Measurements from ENCODE around the gene GSPT1.

Gene GSPT1

DNA sequence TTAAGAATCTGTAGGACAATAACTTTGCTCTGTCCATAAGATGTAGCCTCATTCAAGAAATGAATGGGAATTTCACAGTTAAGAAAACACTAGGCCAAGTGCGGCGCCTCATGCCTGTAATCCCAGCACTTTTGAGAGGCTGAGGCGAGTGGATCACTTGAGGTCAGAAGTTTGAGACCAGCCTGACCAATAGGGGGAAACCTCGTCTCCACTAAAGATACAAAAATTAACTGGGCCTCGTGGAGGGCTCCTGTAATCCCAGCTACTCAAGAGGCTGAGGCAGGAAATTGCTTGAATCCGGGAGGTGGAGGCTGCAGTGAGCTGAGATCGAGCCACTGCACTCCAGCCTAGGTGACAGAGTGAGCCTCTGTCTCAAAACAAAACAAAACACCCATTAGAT lies 44.6 kb downstream of the GSPT1 start:
- Histone ChIP-seq H3K4me2 (ENCODE audit: low read length) (no peak overlapping the region), H3K4me1 (ENCODE audit: low read length) (no peaks in the 10 kb centered on the region), H3K9me3 (ENCODE audit: insufficient read depth, low read length) (no peaks in the 10 kb centered on the region), H3K27ac (ENCODE audit: low read length) (no peak overlapping the region), H3K79me2 (ENCODE audit: low read length) (no peaks in the 10 kb centered on the region; the same call in 1 of the 2 replicates), H3K9ac (ENCODE audit: low read length) (no peak overlapping the region), H3K27me3 (ENCODE audit: low read depth, low read length) (no peaks in the 10 kb centered on the region), H4K20me1 (ENCODE audit: insufficient read depth, low read length) (no peaks in the 10 kb centered on the region), H3K36me3 (replicated peaks; ENCODE audit: low read depth, low read length) (peaks cover 47% of the 10 kb centered on the region), H2AFZ (ENCODE audit: low read depth, low read length) (no peak overlapping the region), H3K4me3 (ENCODE audit: low read length) (no peak overlapping the region)
- TF ChIP-seq, protein P1, sequence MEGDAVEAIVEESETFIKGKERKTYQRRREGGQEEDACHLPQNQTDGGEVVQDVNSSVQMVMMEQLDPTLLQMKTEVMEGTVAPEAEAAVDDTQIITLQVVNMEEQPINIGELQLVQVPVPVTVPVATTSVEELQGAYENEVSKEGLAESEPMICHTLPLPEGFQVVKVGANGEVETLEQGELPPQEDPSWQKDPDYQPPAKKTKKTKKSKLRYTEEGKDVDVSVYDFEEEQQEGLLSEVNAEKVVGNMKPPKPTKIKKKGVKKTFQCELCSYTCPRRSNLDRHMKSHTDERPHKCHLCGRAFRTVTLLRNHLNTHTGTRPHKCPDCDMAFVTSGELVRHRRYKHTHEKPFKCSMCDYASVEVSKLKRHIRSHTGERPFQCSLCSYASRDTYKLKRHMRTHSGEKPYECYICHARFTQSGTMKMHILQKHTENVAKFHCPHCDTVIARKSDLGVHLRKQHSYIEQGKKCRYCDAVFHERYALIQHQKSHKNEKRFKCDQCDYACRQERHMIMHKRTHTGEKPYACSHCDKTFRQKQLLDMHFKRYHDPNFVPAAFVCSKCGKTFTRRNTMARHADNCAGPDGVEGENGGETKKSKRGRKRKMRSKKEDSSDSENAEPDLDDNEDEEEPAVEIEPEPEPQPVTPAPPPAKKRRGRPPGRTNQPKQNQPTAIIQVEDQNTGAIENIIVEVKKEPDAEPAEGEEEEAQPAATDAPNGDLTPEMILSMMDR (IDR thresholded peaks at IDR 0.05; ENCODE audit: low read depth, low read length) = peak; percentile 19
- no peak for TF ChIP-seq EZH2phosphoT487 (IDR thresholded peaks at IDR 0.05; ENCODE audit: low read depth)

DNA sequence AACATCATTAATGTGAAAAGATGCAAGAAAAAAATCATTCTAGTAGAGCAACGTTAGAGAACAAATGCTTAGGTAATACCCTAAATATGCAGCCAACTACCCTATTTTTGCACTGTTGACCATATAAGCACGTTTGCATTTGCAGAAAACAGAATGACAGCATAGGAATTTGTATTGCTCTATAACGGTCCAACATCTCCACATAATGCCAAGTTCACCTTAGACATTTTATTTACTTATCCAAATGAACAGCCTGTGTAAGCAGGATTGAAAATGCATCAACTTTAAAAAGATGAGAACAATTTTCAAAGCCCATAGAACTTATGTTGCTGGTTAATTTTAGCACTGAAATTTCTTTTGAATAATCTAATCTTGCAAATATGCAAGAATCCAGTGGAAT lies 45.4 kb downstream of the GSPT1 start:
- TF ChIP-seq, protein P1 (IDR thresholded peaks at IDR 0.05; ENCODE audit: low read depth, low read length) = no peak
- TF ChIP-seq EZH2phosphoT487 (IDR thresholded peaks at IDR 0.05; ENCODE audit: low read depth) = no peak
- no peaks in the 10 kb centered on the region; the same call in 1 of the 2 replicates for H3K79me2 ChIP-seq (ENCODE audit: low read length)

GRCh38 chr16:11869353-11870228 lies 46.2 kb downstream of the GSPT1 start:
- Histone ChIP-seq H3K4me1 (ENCODE audit: low read length) (no peaks in the 10 kb centered on the region; the same call in 1 of the 2 replicates), H3K9me3 (ENCODE audit: insufficient read depth, low read length) (no peaks in the 10 kb centered on the region), H4K20me1 (ENCODE audit: insufficient read depth, low read length) (0 out of 2 replicates have a peak, but pooled peaks cover 3% of the 10 kb centered on the region), H3K36me3 (replicated peaks; ENCODE audit: low read depth, low read length) (peaks cover 41% of the 10 kb centered on the region), H3K27ac (ENCODE audit: low read length) (no peak overlapping the region), H3K4me3 (ENCODE audit: low read length) (no peak overlapping the region), H3K9ac (ENCODE audit: low read length) (no peak overlapping the region), H2AFZ (ENCODE audit: low read depth, low read length) (no peak overlapping the region), H3K27me3 (ENCODE audit: low read depth, low read length) (no peaks in the 10 kb centered on the region), H3K79me2 (ENCODE audit: low read length) (peaks cover 3% of the 10 kb centered on the region; the same call in 1 of the 2 replicates), H3K4me2 (ENCODE audit: low read length) (no peak overlapping the region)
- TF ChIP-seq, protein P1 (IDR thresholded peaks at IDR 0.05; ENCODE audit: low read depth, low read length) = no peak
- TF ChIP-seq EZH2phosphoT487 (IDR thresholded peaks at IDR 0.05; ENCODE audit: low read depth) = no peak

More for the DNA sequence above, 45.4 kb downstream of the GSPT1 start:
- Histone ChIP-seq H2AFZ (ENCODE audit: low read depth, low read length) (no peak overlapping the region), H3K9me3 (ENCODE audit: insufficient read depth, low read length) (no peaks in the 10 kb centered on the region), H3K4me2 (ENCODE audit: low read length) (no peak overlapping the region), H3K9ac (ENCODE audit: low read length) (no peak overlapping the region), H4K20me1 (ENCODE audit: insufficient read depth, low read length) (no peaks in the 10 kb centered on the region), H3K4me1 (ENCODE audit: low read length) (no peaks in the 10 kb centered on the region), H3K36me3 (replicated peaks; ENCODE audit: low read depth, low read length) (peaks cover 43% of the 10 kb centered on the region), H3K27ac (ENCODE audit: low read length) (no peak overlapping the region), H3K4me3 (ENCODE audit: low read length) (no peak overlapping the region), H3K27me3 (ENCODE audit: low read depth, low read length) (no peaks in the 10 kb centered on the region)

GRCh38 chr16:11868412-11868980 lies 47.3 kb downstream of the GSPT1 start:
- Histone ChIP-seq H3K4me3 (ENCODE audit: low read length) (no peak overlapping the region), H3K4me1 (ENCODE audit: low read length) (no peaks in the 10 kb centered on the region; the same call in 1 of the 2 replicates), H3K36me3 (replicated peaks; ENCODE audit: low read depth, low read length) (peaks cover 32% of the 10 kb centered on the region), H3K9ac (ENCODE audit: low read length) (no peak overlapping the region), H3K27ac (ENCODE audit: low read length) (no peak overlapping the region), H3K79me2 (ENCODE audit: low read length) (peaks cover 3% of the 10 kb centered on the region; the same call in 1 of the 2 replicates), H4K20me1 (ENCODE audit: insufficient read depth, low read length) (0 out of 2 replicates have a peak, but pooled peaks cover 3% of the 10 kb centered on the region), H3K4me2 (ENCODE audit: low read length) (no peak overlapping the region), H3K27me3 (ENCODE audit: low read depth, low read length) (no peaks in the 10 kb centered on the region), H3K9me3 (ENCODE audit: insufficient read depth, low read length) (no peaks in the 10 kb centered on the region), H2AFZ (ENCODE audit: low read depth, low read length) (no peak overlapping the region)
- TF ChIP-seq EZH2phosphoT487 (IDR thresholded peaks at IDR 0.05; ENCODE audit: low read depth) = no peak
- TF ChIP-seq, protein P1 (IDR thresholded peaks at IDR 0.05; ENCODE audit: low read depth, low read length) = no peak
